HG03045 (cell line): Measurements from ENCODE around the gene PRKACB.

Experiments used
- ATAC-seq: cut with Tn5 transposase; IDR thresholded peaks from one replicate; pipeline ENCODE4 v1.9.1; 2021; ENCODE audit warnings: mild to moderate bottlenecking, moderate library complexity; ENCODE audit not compliant: unreplicated experiment

PRKACB gene

DNA sequence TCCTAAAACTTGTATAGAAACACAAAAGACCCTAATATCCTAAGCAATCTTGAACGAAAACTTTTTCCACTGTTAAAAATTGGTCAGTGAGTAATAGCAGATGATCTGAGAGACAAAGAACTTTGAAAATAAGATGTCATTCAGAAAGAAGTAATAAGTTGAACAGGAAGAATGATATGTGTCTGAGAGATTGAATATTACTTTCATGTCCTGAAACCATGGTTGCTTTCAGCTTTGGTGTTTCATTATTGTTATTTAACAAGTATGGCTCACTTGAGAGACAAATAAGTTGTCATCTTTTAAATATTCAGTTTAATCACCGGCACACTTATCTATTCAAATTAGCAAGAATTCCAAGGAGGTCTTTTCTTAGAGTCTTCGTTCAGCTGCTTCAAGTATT is 11.4 kb downstream of the PRKACB start:
- no peak for ATAC-seq

DNA sequence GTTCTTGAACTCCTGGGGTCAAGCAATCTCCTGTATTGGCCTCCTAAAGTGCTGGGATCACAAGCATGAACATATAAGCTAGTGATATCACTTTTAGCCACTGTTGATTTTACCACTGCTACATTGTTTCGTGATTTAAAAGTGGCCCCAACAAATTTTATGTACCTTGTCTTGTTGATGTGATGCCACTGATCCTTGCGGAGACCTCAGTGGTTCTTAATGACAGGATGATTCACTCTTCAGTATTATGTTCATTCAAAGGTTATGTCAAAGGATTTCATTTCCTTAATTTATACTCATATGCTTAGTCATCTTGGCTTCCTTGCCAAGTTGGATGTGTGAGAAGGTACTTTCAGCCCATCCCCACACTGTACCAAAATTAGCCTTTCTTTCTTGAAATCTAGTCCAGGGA is 12.1 kb downstream of the PRKACB start:
- ATAC-seq, result no peak

- ATAC-seq, result no peak
These were observed 15.6 kb downstream of the PRKACB start for GRCh38 chr1:84159533-84160240.

- no peak for ATAC-seq
These were observed 18.2 kb downstream of the PRKACB start for GRCh38 chr1:84162295-84162694.

GRCh38 chr1:84163123-84163931 is 19.3 kb downstream of the PRKACB start:
- no peak for ATAC-seq

DNA sequence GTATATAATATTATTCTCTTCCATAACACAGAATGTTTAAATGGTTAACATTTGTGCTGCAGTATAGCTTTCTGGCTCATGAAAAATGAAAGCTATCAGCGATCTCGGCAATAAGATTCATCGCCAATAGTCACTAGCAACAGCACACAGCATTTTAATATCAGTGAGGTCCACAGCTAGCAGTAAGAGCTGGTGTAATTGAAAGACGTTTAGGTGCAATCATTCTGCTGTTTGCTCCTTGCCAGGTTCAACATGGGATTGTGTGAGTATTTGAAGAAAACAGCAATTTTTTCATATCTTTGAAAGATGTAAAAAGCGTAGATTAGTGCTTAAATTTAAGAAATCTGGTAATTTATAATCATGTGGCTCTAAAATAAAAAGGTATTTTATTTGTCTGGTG is 20.1 kb downstream of the PRKACB start:
- ATAC-seq, result no peak

DNA sequence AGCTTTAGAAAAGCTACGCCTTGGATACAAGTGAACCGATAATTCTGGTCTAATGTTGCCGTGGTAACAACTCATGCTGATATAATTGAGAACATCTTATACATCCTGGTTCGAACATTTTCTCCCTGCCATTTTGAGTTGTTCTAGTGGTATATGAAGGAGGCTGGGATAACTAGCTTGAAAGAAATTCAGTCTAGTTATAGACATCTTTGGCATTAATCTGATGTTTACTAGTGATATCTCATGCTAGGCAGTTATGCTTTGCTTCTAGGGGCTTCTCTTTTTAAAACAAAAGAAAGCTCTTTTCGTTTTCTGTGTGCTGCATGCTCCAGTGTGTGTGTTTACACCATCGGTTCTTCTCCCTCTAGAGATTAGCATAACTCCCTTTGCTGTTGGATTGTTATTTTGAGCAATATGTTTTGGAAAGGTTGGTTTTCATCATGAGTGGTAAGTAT is 20.5 kb downstream of the PRKACB start:
- ATAC-seq, result no peak

GRCh38 chr1:84165601-84166000 is 21.5 kb downstream of the PRKACB start:
- ATAC-seq, result no peak

DNA sequence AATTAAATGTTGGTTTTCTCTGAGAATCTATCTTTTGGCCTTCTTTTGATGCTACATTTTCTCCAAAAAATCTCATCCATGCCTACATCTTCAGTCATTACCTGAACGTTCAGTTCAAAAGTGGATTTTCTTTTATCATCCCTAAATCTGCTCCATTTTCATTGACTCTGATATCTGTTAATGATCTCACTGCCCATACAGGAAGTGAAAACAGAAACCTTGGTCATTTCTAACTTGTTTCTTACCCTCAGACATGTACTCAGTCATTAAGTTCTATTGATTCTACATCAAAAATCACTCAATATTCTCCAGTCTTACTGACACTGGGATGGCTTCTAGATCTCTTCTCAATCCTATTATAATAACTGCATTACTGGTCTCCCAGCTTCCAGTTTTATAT is 22.7 kb downstream of the PRKACB start:
- peak; percentile 74 for ATAC-seq

DNA sequence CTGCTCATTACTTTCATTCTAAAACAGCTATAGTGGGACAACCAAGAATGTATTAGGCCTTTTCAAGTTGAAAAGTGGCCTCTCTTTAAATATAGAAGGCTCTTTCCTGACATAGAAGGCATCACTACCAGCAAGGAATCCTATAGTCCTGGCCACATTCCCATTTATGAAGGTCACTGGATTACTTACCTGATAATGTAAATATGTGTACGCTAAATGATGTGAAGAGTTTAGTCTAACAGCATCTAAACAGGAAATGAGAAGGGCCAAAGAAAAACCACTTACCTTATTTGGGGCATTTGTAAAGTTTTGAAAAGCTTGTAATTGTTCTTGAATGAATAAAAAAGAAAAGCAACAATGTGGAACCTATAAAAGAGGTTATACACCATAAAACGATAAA is 24.7 kb downstream of the PRKACB start:
- no peak for ATAC-seq

DNA sequence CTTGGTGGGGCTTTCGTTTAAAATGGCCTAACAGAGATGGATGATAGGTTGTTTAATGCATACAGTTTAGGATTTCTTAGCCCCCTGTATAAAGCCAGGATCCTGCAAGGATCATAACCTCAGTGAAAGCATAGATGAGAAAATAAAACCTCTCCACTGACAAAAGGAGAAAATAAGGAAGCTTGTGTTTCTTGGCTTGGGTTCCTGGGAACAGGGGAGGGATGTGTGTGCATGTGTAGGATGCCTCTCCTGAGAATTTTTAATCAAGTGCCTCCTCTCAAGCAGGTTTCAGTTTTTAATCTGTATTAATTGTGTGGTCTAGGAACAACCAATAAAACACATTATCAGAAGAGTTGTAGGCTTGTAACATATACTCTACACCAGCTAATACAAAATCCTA is 26.1 kb downstream of the PRKACB start:
- ATAC-seq, result no peak

- ATAC-seq, result no peak
These were observed 27.4 kb downstream of the PRKACB start for GRCh38 chr1:84171481-84171880.

DNA sequence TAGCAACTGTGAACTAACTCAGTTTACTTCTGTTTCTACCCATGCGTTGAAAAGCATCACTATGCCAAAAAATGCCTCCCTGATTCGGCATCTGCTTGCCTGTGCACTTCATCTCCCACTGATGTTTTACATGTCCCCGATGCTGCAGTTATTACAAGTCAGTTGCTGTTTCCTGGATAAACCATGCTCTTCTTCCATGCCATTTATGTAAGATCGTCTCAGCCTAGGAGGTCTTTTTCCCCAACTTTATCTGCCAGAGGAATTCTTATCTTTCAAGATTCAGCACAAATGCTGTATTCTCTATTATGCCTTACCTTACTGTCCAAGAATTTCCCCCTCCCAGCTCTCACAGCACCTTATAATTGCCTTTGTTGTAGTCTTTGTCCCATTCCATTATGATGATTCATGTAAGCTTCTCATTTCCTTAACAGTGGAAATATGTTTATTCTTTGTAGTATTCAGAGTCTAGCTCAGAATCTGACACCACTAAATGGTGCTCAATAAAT is 30.0 kb downstream of the PRKACB start:
- ATAC-seq, result no peak

DNA sequence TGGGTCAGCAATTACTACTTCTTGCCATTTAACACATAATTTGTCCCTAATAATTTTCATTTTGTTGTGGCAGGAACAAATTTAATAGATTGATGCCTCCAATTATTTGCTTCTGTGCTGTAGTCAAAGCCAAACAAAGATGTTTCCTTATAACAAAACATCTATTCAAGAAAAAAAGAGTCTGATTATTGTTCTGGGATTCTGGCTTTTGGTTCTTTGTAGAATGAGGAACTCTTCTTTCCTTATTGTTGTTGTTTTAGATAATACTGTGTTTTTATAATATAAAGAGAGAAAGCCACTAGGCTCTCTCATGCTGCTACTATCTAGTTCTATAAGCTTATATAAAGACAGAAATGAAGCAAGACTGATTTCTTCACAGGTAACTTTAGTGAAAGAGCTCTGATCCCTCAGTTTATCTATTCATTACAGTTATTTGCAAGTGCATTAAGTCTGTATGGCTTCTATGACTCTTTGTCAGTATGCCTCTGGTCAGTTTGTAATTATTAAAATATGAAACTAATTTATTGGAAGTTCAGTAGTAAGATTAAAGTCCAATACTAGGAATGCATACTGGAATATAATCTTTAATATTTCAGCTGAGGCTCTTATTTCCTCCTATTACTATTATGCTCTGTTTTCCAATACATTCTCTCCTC is 37.4 kb downstream of the PRKACB start:
- no peak for ATAC-seq

DNA sequence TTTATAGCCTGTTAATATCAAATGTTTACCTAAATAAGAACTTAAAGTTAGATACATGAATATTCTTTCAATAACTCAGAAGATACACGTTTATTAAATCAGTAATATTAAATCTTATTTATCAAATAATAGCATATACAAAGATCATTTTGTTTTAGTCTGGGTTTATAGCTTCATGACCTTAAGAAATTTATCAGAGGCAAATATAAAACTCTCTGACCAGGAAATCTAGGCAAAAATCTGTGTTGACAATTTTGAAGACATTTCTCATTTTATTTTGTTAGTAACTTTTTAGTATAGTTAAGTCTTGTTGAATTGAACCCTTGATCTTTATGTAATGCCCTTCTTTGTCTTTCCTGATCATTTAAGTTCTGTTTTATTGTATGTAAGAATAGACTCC is 46.4 kb downstream of the PRKACB start:
- no peak for ATAC-seq

- no peak for ATAC-seq
These were observed 48.6 kb downstream of the PRKACB start for GRCh38 chr1:84192681-84193080.

- no peak for ATAC-seq
These were observed 54.8 kb downstream of the PRKACB start for GRCh38 chr1:84198832-84199231.

- ATAC-seq, result no peak
These were observed 55.2 kb downstream of the PRKACB start for GRCh38 chr1:84199257-84199656.

DNA sequence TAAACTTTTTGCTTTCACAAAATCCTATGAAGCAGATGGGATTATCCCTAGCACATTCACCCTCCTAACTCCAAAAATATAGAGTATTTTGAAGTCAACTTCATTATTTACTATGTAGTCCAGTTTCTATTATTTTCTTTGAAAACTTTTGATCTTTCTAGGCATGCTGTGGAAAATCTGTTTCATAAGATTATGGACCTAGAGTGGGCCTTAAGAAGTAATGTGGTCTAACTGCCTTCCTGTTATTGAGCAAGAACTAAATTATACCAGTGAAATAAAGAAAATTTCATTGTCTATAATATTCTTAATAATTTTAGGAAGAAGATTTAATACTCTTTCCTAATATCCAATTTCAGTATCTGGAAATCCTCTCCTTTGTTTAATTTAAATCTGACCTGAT is 58.1 kb downstream of the PRKACB start:
- no peak for ATAC-seq

DNA sequence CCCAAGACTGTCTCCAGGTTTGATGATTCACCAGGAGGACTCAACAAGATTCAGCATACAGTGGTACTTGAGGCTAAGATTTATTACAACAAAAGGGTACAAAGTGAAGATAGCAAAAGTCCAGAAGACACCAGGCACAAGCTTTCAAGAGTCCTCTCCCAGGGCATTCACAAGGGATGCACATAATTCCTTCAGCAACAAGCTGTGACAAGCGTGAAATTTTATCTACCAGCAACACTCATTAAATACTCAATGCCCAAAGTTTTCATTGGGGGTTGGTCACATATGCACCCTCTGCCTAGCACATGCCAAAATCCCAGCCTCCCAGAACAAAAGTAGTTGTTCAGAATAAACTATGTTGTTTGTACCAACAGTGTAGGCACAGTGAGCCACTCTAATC is 62.3 kb downstream of the PRKACB start:
- ATAC-seq, result no peak

DNA sequence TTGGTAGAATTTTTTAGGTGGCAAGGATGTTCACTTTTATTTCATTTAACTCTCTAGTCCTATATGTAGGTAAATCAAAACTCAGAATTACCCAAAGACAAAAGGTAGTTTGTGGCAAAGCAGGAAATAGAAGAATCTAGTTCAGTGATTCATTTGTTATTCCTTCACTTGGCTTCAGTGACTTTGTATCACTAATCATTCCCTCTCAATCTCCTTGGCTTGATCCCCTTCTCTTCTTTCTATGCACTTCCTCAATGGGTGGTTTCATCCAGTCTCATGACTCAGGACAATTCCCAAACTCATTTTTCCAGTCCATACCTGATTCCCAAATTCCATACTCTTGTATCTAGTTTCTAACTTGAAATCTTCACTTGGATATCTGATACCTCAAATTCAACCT is 64.9 kb downstream of the PRKACB start:
- no peak for ATAC-seq
